ENCODE measurements around the gene PIAS3. TPM values are rescaled to one million over a fixed set of nuclear protein-coding genes. Genes with fewer than 3 reads are reported as not detected.

Gene PIAS3
- polyA plus RNA-seq, 3 donors = 7.2 to 25.9 (median 8.8) TPM

GRCh38 chr1:145895471-145895870, 36.6 kb upstream of the PIAS3 start:
- peaks cover 0 to 2% of the 10 kb centered on the region in 2 donors for H3K36me3 Mint-ChIP-seq
- no peaks in the 10 kb centered on the region for H3K9me3 ChIP-seq (replicated peaks in 1 of 2; ENCODE audit: control insufficient read depth in 1 of 2, insufficient read depth in 1 of 2, low read length in 2 of 2)
- no peak for TF ChIP-seq CTCF (IDR thresholded peaks at IDR 0.05)
- H3K79me2 ChIP-seq (ENCODE audit: insufficient read depth, low read length) = no peaks in the 10 kb centered on the region
- DNase-seq = no peak
- no peak overlapping the region for H3K27ac Mint-ChIP-seq
- H4K20me1 ChIP-seq (ENCODE audit: insufficient read depth, low read length) = no peaks in the 10 kb centered on the region
- no peak overlapping the region for H3K4me3 Mint-ChIP-seq
- H2AFZ ChIP-seq (ENCODE audit: insufficient read depth, low read depth, low read length, poor library complexity, severe bottlenecking) = no peak overlapping the region
- intact Hi-C loops (cut with micrococcal nuclease) = loop anchor here in 1 of 2 donors (10.0 kb wide), 1 partner anchor 119 kb away; no protein-coding TSS in a partner anchor
- H3K27me3 ChIP-seq (ENCODE audit: control insufficient read depth in 2 of 2, insufficient read depth in 2 of 2, low read length in 2 of 2) = no peaks in the 10 kb centered on the region
- H3K27ac ChIP-seq (ENCODE audit: low read depth in 1 of 2, low read length in 2 of 2) = no peak overlapping the region
- H3K4me1 ChIP-seq (ENCODE audit: control insufficient read depth in 1 of 2, insufficient read depth in 2 of 2, low read length in 2 of 2) = no peaks in the 10 kb centered on the region
- no peak overlapping the region for H3K4me3 ChIP-seq (replicated peaks in 1 of 3; ENCODE audit: low read depth in 2 of 3, low read length in 3 of 3)
- H3K9me3 Mint-ChIP-seq = no peaks in the 10 kb centered on the region
- peaks cover 0 to 6% (median 3%) of the 10 kb centered on the region in 3 donors for H3K27me3 Mint-ChIP-seq (ENCODE audit: low read depth in 3 of 3)
- WGBS (ENCODE audit: insufficient coverage) = 83% methylated on average over 1 of the region's 1 CpG
- no peak overlapping the region for H3K9ac ChIP-seq (ENCODE audit: insufficient read depth, low read length, poor library complexity, severe bottlenecking)
- no peaks in the 10 kb centered on the region for H3K4me1 Mint-ChIP-seq
- no peaks in the 10 kb centered on the region for H3K36me3 ChIP-seq (replicated peaks in 1 of 2; ENCODE audit: control insufficient read depth in 1 of 2, insufficient read depth in 2 of 2, low read length in 2 of 2)
- no peak overlapping the region for H3K4me2 ChIP-seq (replicated peaks; ENCODE audit: extremely low read depth, low read length, poor library complexity, severe bottlenecking)

- no peaks in the 10 kb centered on the region for H3K9me3 ChIP-seq (replicated peaks in 1 of 2; ENCODE audit: control insufficient read depth in 1 of 2, insufficient read depth in 1 of 2, low read length in 2 of 2)
- H3K36me3 ChIP-seq (replicated peaks in 1 of 2; ENCODE audit: control insufficient read depth in 1 of 2, insufficient read depth in 2 of 2, low read length in 2 of 2) = no peaks in the 10 kb centered on the region
- H3K4me1 ChIP-seq (ENCODE audit: control insufficient read depth in 1 of 2, insufficient read depth in 2 of 2, low read length in 2 of 2) = no peaks in the 10 kb centered on the region
- H3K4me1 Mint-ChIP-seq = no peaks in the 10 kb centered on the region
- H2AFZ ChIP-seq (ENCODE audit: insufficient read depth, low read depth, low read length, poor library complexity, severe bottlenecking) = no peak overlapping the region
- 98% methylated on average over 5 of the region's 7 CpGs for WGBS (ENCODE audit: insufficient coverage)
- no peak overlapping the region for H3K4me3 ChIP-seq (replicated peaks in 1 of 3; ENCODE audit: low read depth in 2 of 3, low read length in 3 of 3)
- no peak overlapping the region for H3K9ac ChIP-seq (ENCODE audit: insufficient read depth, low read length, poor library complexity, severe bottlenecking)
- H3K9me3 Mint-ChIP-seq = no peaks in the 10 kb centered on the region
- no peaks in the 10 kb centered on the region for H3K79me2 ChIP-seq (ENCODE audit: insufficient read depth, low read length)
- H3K27ac ChIP-seq (ENCODE audit: low read depth in 1 of 2, low read length in 2 of 2) = no peak overlapping the region
- TF ChIP-seq CTCF (IDR thresholded peaks at IDR 0.05) = no peak
- H3K27me3 Mint-ChIP-seq (ENCODE audit: low read depth in 3 of 3) = peaks cover 0 to 6% (median 1%) of the 10 kb centered on the region in 3 donors
- H3K4me3 Mint-ChIP-seq = no peak overlapping the region
- no peak overlapping the region for H3K27ac Mint-ChIP-seq
- DNase-seq = no peak
- no peaks in the 10 kb centered on the region for H4K20me1 ChIP-seq (ENCODE audit: insufficient read depth, low read length)
- no peak overlapping the region for H3K4me2 ChIP-seq (replicated peaks; ENCODE audit: extremely low read depth, low read length, poor library complexity, severe bottlenecking)
- intact Hi-C loops (cut with micrococcal nuclease) = loop anchor here (5.0 to 10.0 kb wide), 2 partner anchors 119 to 121 kb away; no protein-coding TSS in a partner anchor
- no peaks in the 10 kb centered on the region for H3K27me3 ChIP-seq (ENCODE audit: control insufficient read depth in 2 of 2, insufficient read depth in 2 of 2, low read length in 2 of 2)
- H3K36me3 Mint-ChIP-seq = peaks cover 0 to 2% of the 10 kb centered on the region in 2 donors
Observed at GRCh38 chr1:145893306-145894055, 34.6 kb upstream of the PIAS3 start.

Measured in CD14-positive monocyte (primary cell).